NB4 (cell line): ENCODE data around the gene NPDC1.

Source experiments
- CTCF ChIP-seq: IDR thresholded peaks from one replicate; pipeline ENCODE4 v1.5.1; 2012; ENCODE audit warnings: low read depth, low read length
- MAX ChIP-seq: IDR thresholded peaks from 2 replicates; pipeline ENCODE4 v1.6.1; 2011; ENCODE audit warnings: low read depth, low read length
- MYC ChIP-seq: IDR thresholded peaks from 2 replicates; pipeline ENCODE4 v1.6.1; 2011; ENCODE audit warnings: low read depth, low read length
- POLR2A ChIP-seq: IDR thresholded peaks from 2 replicates; pipeline ENCODE4 v1.6.1; 2011; ENCODE audit warnings: mild to moderate bottlenecking; ENCODE audit not compliant: insufficient read length; ENCODE audit errors: extremely low read depth

- no peak for TF ChIP-seq CTCF
- TF ChIP-seq POLR2A, result no peak
- no peak for TF ChIP-seq MYC
- no peak for TF ChIP-seq MAX
Measured at GRCh38 chr9:137021568-137021978, 24.4 kb downstream of the NPDC1 start.
